Astrocyte of the hippocampus (primary cell): Measurements from ENCODE around the gene CASKIN1.
"Not testable (repeated sequence)": the region's sequence is repeated elsewhere in the genome, so short reads cannot be mapped to it uniquely, and the experiment has no call there.

Experiments used
- DNase-seq: peaks from one replicate; pipeline ENCODE4 v3.0.0; 2011; ENCODE audit warnings: low read depth, low spot score

Gene CASKIN1, protein sequence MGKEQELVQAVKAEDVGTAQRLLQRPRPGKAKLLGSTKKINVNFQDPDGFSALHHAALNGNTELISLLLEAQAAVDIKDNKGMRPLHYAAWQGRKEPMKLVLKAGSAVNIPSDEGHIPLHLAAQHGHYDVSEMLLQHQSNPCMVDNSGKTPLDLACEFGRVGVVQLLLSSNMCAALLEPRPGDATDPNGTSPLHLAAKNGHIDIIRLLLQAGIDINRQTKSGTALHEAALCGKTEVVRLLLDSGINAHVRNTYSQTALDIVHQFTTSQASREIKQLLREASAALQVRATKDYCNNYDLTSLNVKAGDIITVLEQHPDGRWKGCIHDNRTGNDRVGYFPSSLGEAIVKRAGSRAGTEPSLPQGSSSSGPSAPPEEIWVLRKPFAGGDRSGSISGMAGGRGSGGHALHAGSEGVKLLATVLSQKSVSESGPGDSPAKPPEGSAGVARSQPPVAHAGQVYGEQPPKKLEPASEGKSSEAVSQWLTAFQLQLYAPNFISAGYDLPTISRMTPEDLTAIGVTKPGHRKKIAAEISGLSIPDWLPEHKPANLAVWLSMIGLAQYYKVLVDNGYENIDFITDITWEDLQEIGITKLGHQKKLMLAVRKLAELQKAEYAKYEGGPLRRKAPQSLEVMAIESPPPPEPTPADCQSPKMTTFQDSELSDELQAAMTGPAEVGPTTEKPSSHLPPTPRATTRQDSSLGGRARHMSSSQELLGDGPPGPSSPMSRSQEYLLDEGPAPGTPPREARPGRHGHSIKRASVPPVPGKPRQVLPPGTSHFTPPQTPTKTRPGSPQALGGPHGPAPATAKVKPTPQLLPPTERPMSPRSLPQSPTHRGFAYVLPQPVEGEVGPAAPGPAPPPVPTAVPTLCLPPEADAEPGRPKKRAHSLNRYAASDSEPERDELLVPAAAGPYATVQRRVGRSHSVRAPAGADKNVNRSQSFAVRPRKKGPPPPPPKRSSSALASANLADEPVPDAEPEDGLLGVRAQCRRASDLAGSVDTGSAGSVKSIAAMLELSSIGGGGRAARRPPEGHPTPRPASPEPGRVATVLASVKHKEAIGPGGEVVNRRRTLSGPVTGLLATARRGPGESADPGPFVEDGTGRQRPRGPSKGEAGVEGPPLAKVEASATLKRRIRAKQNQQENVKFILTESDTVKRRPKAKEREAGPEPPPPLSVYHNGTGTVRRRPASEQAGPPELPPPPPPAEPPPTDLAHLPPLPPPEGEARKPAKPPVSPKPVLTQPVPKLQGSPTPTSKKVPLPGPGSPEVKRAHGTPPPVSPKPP (N-terminal part only)

DNA sequence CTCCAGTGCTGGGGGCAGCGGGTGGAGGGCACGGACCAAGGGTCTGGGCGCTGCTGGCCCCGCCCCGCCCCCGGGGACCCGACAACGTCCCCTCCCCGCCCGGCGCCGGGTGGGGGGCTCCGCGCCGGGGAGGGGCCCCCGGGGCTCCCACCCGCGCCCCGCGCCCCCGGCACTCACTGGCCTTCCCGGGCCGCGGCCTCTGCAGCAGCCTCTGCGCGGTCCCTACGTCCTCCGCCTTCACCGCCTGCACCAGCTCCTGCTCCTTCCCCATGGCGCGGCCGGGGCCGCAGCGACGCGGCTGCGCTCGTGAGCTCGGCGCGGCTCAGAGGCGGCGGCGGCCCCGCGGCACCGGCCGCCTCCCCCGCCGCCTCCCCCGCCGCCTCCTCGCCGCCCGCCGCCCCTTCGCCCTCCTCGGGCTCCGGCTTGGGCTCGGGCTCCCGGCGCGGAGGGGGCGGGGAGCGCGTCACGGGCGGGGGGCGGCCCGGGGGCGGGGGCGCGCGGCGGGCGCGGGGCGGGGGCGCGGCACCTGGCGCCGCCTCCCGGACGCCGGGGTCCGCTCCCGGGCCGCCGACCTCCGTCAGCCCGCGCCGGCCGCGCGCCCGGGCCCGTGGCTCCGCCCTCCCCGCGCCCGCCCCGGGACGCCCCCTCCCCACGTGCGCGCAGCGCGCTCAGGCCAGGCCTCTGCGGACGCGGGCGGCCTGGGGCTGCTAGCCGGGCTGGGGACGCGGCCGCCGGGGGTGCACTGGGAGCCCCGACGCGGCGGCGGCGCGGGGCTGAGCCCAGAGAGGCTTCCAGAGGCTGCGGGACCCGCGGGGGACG lies at the start of gene CASKIN1:
Gene CASKIN1, minus strand, starts transcription at position 444 of the 819 bp plus-strand sequence. Its CDS starts 173 bp downstream, at position 271.
- peak; percentile 55 for DNase-seq

DNA sequence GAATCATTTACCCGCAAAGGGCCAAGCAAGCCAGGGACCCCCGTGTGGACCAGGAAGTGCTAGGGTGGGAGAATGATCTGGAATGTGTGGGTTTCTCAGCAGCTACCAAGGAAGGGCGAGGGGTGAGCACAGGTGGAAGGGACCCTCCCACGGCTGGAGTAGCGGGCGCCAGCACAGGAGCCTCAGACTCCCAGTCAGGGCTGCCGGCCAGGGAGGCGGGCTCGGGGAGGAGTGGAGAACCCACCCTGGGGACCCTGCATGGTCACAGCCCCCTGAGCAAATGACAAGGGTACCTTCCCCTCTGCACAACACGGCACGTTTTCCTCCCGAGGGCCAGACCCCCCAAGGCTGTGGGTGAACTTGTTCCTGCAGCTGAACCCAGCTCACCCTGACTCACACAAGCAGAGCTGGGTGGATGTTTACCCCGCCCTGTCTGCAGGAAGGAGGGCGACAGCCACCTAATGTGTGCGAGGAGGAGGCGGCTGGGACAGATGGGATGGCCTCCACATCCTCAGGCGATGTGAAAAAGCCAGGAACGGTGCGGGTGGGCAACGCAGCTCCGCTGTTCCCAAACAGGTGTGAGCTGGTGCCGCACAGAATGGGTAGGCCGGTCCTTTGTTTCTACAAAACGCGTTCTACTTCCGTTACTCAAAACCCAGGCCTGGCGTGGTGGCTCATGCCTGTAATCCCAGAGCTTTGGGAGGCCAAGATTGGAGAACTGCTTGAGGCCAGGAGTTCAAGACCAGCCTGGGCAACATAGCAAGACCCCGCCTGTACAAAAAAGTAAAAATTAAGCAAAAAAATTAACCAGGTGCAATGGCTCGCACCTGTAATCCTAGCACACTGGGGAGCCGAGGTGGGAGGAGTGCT lies 48.8 kb upstream of the CASKIN1 start:
- no peak for DNase-seq

DNA sequence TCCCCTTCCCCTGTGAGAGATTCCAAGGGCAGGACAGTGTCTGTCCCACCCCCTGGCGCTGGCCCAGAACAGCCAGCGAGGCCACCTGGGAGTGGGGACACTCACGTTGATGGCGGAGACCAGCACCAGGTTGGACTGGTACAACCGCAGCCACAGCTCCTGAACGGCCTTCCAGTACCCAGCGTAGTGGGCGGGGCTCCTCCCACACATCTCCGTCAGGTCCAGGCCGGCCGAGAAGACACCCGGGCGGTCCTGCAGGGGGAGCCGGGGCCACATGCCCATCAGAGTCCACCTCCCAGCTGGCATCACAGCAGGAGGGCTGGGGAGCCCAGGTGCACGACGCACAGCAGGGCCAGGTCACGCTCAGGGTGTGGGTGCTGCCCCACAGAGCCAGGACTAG lies 47.9 kb upstream of the CASKIN1 start:
- DNase-seq, result no peak

DNA sequence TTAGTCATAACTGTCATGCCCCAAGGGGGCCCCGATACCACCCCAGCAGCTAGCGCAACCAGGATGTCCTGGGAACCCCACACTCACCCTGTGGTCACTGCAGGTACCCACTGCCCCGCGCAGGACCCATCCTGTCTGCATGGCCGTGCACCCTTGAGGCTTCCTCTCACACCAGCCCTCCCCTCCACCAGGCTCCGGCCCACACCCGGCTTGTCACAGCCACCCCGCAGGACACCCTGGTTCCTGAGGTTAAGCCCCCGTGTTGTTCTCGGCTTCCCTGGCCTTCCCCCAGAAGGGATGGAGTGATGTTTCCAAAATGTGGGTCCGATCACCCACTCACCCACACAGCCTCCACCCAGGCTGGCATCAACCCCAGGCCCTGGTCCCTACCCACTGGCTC lies 47.4 kb upstream of the CASKIN1 start:
- no peak for DNase-seq

DNA sequence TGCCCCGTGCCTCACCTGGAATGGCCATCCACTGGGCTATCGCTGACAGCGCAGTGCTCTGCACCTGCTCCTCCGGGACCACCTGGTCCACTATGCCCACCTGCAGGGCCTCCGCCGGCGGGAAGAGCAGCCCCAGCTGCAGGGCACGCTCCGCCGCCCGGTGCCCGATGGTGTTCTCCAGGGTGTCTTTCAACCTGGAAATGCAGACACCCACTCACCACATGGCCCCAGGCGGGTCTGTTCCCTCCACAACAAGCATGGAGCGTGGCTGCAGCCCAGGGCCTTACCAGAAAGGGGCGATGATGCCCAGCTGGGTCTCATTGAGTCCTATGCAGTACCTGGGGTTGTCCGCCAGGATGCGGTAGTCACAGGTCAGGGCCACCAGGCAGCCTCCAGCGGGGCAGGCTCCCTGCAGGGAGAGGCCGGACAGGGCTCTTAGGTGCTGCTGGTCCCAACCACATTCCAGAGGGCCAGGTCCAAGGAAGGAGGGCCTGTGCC lies 46.7 kb upstream of the CASKIN1 start:
- DNase-seq, result no peak

DNA sequence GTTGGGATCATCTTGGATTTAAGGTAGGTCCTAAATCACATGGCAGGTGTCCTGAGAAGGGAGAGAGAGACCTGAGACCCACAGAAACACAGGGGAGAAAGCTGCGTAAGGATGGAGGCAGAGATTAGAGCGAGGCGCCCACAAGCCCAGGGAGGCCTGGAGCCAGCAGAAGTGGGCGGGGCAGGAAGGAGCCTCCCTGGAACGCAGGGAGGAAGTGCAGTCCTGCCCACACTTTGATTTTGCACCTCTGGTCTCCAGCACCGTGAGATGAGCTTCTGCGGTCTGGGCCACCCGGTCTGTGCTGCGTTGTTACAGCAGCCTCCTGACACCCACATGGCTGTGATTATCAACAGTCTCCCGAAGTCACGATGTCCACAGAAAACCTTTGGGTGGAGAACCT lies 46.2 kb upstream of the CASKIN1 start:
- no peak for DNase-seq

DNA sequence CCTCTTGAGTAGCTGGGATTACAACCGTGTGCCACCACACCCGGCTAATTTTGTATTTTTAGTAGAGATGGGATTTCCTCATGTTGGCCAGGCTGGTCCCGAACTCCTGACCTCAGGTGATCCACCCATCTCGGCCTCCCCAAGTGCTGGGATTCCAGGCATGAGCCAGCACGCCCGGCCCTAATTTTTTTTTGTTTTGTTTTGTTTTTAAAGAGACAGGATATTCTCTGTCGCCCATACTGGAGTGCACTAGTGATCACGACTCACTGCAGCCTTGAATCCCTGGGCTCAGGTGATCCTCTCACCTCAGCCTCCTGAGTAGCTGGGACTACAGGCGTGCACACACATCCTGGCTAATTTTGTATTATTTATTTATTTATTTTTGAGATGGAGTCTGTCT lies 43.9 kb upstream of the CASKIN1 start:
- DNase-seq, result not testable (repeated sequence)

DNA sequence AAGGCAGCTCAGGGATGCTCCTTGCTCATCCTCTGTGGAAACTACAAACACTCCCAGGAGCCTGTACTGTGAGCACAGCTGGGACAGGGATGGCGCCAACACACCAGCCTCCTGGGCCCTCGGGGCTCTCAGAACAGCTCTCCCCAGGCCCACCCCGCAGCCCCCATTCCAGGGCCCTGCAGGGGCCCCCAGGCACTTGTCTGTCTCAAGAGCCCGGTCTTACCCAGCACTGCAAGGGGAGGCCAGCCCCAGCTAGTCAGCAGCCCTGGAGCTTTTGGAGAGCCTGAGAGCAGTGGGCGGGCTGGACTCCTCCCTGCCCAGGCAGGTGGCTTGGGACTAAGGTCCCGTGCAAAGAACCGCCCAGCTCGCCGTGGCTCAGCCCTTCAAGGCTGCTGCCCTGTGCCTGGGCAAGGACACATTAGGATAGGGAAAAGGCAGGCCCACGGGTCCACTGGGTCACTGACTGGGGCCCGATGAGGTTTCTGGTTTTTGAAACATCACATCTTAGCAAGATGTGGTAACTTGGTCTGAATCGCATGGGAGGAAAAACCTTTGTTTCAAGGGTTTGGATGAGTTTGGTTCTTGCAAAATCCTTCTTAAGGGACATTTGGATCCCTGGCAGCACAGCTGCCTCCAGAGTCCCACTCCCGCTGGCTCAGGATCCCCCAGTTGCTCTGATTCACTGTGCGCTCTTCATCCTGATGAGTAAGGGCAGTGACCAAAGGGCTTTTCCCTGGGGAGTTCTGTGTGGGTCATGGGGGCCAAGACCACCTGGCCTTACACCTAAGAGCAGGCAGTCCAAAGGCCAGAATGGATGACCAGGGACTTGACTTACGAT lies 42.7 kb upstream of the CASKIN1 start:
- no peak for DNase-seq

DNA sequence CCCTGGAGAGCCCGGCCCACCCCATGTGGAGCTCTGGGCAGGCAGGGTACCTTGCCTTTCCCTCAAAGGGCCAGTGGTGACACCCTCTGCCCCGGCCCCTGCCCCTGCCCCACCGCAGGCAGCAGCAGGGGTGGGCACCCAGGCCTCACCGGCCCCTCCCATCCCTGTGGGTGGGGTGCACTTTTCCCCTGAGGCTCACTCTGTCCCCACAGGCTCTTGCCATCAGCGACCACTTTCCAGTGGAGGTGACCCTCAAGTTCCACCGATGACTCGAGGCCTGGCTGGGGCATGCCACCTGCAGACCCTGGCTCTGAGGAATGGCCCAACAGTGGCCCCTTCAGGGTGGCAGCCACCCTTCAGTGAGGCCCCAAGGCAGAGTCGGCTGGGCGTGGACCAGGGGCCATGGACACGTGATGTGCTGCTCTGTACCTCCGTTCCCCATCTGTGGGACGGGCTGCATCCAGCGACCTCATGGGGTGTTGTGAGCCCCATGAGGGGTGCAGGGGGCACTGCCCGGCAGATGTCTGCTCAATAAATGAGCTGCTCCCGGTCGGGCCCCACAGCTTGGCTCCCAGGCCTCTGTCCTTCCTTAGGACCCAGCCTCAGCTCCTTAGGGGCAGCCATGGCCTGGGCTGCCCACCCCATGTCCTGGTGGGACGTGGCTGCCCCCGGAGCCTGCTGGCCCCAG lies 41.9 kb upstream of the CASKIN1 start:
- no peak for DNase-seq

DNA sequence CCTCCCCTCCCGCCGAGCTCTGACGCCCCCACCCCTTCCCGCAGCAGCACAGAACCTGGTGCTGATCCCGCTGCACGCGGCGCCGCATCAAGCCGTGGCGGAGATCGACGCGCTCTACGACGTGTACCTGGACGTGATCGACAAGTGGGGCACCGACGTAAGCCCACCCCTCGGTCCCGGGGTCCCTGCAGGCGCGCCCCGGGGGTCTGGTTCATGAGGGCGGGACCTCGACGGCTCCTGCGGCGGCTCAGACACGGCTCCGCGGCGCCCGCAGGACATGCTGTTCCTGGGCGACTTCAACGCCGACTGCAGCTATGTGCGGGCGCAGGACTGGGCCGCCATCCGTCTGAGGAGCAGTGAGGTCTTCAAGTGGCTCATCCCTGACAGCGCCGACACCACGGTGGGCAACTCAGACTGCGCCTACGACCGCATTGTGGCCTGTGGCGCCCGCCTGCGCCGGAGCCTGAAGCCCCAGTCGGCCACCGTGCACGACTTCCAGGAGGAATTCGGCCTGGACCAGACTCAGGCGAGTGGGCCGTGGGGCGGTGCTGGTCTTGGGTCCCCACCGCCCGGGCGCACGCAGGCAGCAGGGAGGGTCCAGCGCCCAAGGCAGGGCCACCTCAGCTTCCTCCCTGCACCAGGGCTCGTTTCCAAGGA lies 41.2 kb upstream of the CASKIN1 start:
- peak; percentile 43 for DNase-seq

DNA sequence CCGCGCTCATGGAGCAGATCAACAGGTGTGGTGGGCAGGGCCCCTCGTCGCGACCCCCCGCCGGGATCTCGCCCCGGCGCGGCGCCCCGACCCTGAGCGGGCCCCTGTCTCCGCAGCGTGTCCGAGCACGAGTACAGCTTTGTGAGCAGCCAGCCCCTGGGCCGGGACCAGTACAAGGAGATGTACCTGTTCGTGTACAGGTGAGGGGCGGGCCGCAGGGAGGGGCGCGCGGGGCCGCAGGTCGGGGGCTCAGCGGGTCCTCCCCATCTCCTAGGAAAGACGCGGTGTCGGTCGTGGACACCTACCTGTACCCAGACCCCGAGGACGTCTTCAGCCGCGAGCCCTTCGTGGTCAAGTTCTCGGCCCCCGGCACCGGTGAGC lies 40.7 kb upstream of the CASKIN1 start:
- no peak for DNase-seq

DNA sequence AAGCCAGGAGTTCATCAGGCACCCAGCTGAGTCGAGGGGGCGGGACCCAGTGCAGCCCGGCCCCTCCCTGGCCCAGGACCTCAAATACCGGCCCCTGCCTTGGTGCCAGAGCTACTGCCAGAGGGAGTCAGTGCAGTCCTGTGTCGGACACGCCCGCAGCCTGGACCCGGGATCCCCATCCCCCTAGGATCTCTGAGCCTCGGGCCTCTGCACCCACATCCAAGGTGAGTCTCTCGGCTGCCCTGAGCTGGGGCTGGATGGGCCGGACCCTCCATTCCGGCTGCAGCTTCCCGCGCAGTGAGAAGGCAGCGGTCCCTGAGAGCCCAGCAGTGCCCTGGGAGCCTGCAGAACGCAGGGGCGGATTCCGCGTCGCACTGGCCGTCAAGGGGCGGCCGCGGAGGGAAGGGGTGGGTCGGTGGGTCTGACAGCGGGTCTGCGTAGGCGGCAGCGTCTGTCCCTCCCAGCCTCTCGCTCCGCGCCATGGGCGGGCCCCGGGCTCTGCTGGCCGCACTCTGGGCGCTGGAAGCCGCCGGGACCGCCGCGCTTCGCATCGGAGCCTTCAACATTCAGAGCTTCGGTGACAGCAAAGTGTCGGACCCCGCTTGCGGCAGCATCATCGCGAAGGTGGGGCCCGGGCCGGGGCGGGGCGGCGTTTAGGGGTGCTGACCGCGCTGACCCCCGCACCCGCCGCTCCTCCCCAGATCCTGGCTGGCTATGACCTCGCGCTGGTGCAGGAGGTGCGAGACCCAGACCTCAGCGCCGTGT lies 40.1 kb upstream of the CASKIN1 start, which contains the start of gene DNASE1L2:
Gene DNASE1L2, plus strand, starts transcription at position 108 of the 765 bp plus-strand sequence. Its CDS starts 373 bp downstream, at position 481.
- DNase-seq, result peak; percentile 57

DNA sequence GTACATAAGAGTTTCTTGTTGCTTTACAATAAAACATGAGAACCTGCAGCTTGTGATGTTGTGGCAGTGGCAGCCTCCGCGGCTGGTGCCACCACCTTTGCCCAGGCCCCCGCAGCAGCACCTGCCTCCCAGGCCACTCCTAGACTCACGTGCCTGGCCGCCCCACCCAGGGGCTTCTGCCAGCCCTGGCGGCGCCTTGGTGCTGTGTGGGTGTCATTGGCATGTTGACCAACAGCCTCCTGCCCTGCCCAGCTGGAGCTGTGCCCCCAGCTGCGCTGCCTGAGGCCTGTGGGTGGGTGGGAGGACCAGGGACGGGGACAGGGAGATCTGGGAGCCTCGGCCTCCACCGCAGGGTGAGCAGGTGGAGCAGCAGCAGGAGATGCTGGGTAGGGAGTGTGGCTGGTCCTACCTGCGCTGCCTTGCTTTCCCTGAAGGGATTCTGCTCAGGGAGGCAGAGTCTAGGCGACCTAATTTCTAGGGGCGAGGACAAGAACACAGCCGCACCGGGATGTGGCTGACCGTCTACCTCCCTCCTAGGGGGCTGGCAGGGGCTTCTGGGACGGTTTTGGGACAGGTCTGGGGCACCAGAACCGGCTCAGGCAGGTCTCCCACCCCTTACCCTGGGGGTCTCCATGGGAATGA lies 39.4 kb upstream of the CASKIN1 start:
- DNase-seq, result no peak

DNA sequence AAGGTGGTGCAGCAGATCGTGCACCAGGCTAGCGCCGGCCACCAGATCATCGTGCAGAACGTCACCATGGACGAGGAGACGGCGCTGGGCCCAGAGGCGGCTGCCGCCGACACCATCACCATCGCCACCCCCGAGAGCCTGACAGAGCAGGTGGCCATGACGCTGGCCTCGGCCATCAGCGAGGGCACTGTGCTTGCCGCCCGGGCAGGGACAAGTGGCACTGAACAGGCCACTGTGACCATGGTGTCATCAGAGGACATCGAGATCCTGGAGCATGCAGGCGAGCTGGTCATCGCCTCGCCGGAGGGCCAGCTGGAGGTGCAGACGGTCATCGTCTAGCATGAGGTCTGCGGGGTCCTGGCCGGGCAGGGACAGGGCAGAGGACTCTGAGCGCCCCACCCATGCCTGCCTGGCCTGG lies 38.8 kb upstream of the CASKIN1 start:
- no peak for DNase-seq

DNA sequence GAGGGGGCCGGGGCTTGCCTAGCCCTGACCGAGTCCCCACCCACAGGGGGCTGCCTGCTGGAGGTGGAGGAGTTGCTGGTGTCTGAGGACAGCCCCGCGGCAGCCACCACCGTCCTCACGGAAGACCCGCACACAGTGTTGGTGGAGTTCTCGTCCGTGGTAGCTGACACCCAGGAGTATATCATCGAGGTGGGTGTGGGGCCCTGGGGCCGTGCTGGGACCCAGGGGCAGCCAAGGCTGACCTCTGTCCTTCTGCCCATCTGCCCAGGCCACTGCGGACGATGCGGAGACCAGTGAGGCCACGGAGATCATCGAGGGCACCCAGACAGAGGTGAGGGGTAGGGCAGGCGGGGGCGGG lies 38.4 kb upstream of the CASKIN1 start:
- DNase-seq, result no peak
